Retinal pigment epithelial cell (primary cell): ENCODE results near the gene TPRX2.
"Not testable (repeated sequence)": the region's sequence is repeated elsewhere in the genome, so short reads cannot be mapped to it uniquely, and the experiment has no call there.

Source experiments
- DNase-seq: peaks from one replicate; pipeline ENCODE4 v3.0.0-alpha.2; 2010; ENCODE audit warnings: low read depth
- H3K4me3 ChIP-seq: 2 replicates; pipeline ENCODE4 v1.5.1; 2011; ENCODE audit warnings: mild to moderate bottlenecking, low read length, control low read depth, moderate library complexity
- CTCF ChIP-seq: conservative IDR thresholded peaks from 2 replicates; pipeline ENCODE4 v1.5.1; 2011; ENCODE audit warnings: low read depth, low read length, control low read depth, inconsistent platforms

TPRX2 gene

GRCh38 chr19:47848425-47848822, 10.6 kb upstream of the TPRX2 start:
- TF ChIP-seq CTCF: no peak

GRCh38 chr19:47848823-47849473, 10.1 kb upstream of the TPRX2 start:
- peak; percentile 93 for DNase-seq
- peak; percentile 72 for TF ChIP-seq CTCF
- peak overlapping the region; percentile 0 for H3K4me3 ChIP-seq

More at GRCh38 chr19:47848425-47848822, 10.6 kb upstream of the TPRX2 start:
- DNase-seq: no peak
- H3K4me3 ChIP-seq: no peak overlapping the region

GRCh38 chr19:47853003-47853402, 6.0 kb upstream of the TPRX2 start:
- no peak for TF ChIP-seq CTCF
- DNase-seq: no peak
- H3K4me3 ChIP-seq: no peak overlapping the region

GRCh38 chr19:47854459-47854858, 4.6 kb upstream of the TPRX2 start:
- DNase-seq: no peak
- no peak overlapping the region for H3K4me3 ChIP-seq
- no peak for TF ChIP-seq CTCF

- not testable (repeated sequence) for H3K4me3 ChIP-seq
- peak; percentile 54 for DNase-seq
These were observed 804 bp upstream of the TPRX2 start for GRCh38 chr19:47858231-47858630.

GRCh38 chr19:47859838-47860237, 803 bp downstream of the TPRX2 start:
- DNase-seq, H3K4me3 ChIP-seq: not testable (repeated sequence)

GRCh38 chr19:47860602-47861297, 1.7 kb downstream of the TPRX2 start:
- TF ChIP-seq CTCF: no peak
- H3K4me3 ChIP-seq: no peak overlapping the region
- no peak for DNase-seq

- no peak for DNase-seq
- H3K4me3 ChIP-seq: no peak overlapping the region
- TF ChIP-seq CTCF: no peak
These were observed 2.6 kb downstream of the TPRX2 start for GRCh38 chr19:47861630-47862029.
